Ishikawa (cell line): ENCODE results near the gene PSORS1C1.

Experiments used
- RAD21 ChIP-seq: IDR thresholded peaks from 2 replicates; pipeline ENCODE4 v1.6.1; 2012; ENCODE audit warnings: low read depth
- ZBTB7A ChIP-seq: IDR thresholded peaks from 2 replicates; pipeline ENCODE4 v1.6.1; 2012; ENCODE audit warnings: low read depth

GRCh38 chr6:31168606-31169005 is 54.0 kb downstream of the PSORS1C1 start:
- TF ChIP-seq ZBTB7A, result no peak
- TF ChIP-seq RAD21, result no peak
